ENCODE measurements around the gene ADGRA3. TPM values are rescaled to one million over a fixed set of nuclear protein-coding genes. Genes with fewer than 3 reads are reported as not detected.
A peak's percentile ranks its signal among the peaks of the same experiment; 100 is the strongest.

Gene ADGRA3
- total RNA-seq (2016; rRNA removed; fragmentation: Illumina TruSeq; extraction: Trizol): 29.6 and 40.8 TPM in 2 replicates
- total RNA-seq (2016; cell fraction: cytosol; rRNA removed; fragmentation: Illumina TruSeq; extraction: Trizol; ENCODE audit: low read depth): 22.0 and 26.3 TPM in 2 replicates
- 28.7 and 37.1 TPM in 2 replicates for total RNA-seq (2016; cell fraction: insoluble cytoplasmic fraction; rRNA removed; fragmentation: Illumina TruSeq; extraction: Trizol)
- total RNA-seq (2016; cell fraction: membrane; rRNA removed; fragmentation: Illumina TruSeq; extraction: Trizol): 28.2 and 31.1 TPM in 2 replicates
- total RNA-seq (2016; cell fraction: nucleus; rRNA removed; fragmentation: Illumina TruSeq; extraction: Trizol): 90.9 and 93.4 TPM in 2 replicates
- 32.2 and 34.8 TPM in 2 replicates for polyA plus RNA-seq (2011; rRNA removed)
- 17.7 and 29.2 TPM in 2 replicates for polyA plus RNA-seq (2011; cell fraction: cytosol; rRNA removed)
- 41.4 and 54.6 TPM in 2 replicates for polyA plus RNA-seq (2011; cell fraction: nucleus; rRNA removed)
- polyA plus RNA-seq (2012): 38.8 and 45.2 TPM in 2 replicates
- polyA plus RNA-seq (2016; cell fraction: cytosol; fragmentation: Illumina TruSeq; extraction: Trizol; ENCODE audit: low read depth): 4.8 TPM in 2 replicates
- 26.1 and 28.8 TPM in 2 replicates for polyA plus RNA-seq (2016; cell fraction: insoluble cytoplasmic fraction; fragmentation: Illumina TruSeq; extraction: Trizol; ENCODE audit: low read depth)
- 13.9 and 15.0 TPM in 2 replicates for polyA plus RNA-seq (2016; cell fraction: membrane; fragmentation: Illumina TruSeq; extraction: Trizol; ENCODE audit: low read depth)
- 95.4 and 101 TPM in 2 replicates for polyA plus RNA-seq (2016; cell fraction: nucleus; fragmentation: Illumina TruSeq; extraction: Trizol; ENCODE audit: insufficient read depth, low read depth)
- 50.6 and 153 TPM in 2 replicates for polyA minus RNA-seq (2011; rRNA and poly(A)+ RNA removed; ENCODE audit: low replicate concordance)
- 26.8 and 33.5 TPM in 2 replicates for polyA minus RNA-seq (2011; cell fraction: cytosol; rRNA and poly(A)+ RNA removed)
- 180 and 197 TPM in 2 replicates for polyA minus RNA-seq (2011; cell fraction: nucleus; rRNA and poly(A)+ RNA removed)
- percentile 94 among the genes with signal in this experiment for Bru-seq, nascent RNA
- percentile 88 among the genes with signal in this experiment for BruChase-seq, experiment 1, labeled RNA remaining after a 6-hour chase
- BruChase-seq, experiment 2, labeled RNA remaining after a 2-hour chase: percentile 93 among the genes with signal in this experiment
- long read RNA-seq, experiment 1, partial matches to known transcripts: 6 of 7 reads
- long read RNA-seq, experiment 1, other reads (novel, unspliced or antisense): 0 of 7 reads
- long read RNA-seq, experiment 2, full-length matches to known transcripts: 19 of 62 reads
- long read RNA-seq, experiment 2, partial matches to known transcripts: 12 of 62 reads
- long read RNA-seq, experiment 2, other reads (novel, unspliced or antisense): 31 of 62 reads

- peak within 1 kb of the TSS; percentile 76 to 82 (median 78) for H3K4me3 ChIP-seq (replicated peaks in 1 of 3; ENCODE audit: insufficient read depth in 1 of 3, low read depth in 2 of 3, low read length in 3 of 3)
- CTCF ChIA-PET (ENCODE audit: low intra/inter-chr PET ratio, low total read pairs): no interaction called here
- intact Hi-C loops (cut with micrococcal nuclease; ENCODE audit: unreplicated experiment) (loop anchor here (2.0 to 5.0 kb wide), 2 partner anchors 41 to 91 kb away; no protein-coding TSS in a partner anchor), in situ Hi-C loops (cut with HindIII; ENCODE audit: extremely low pct_ligation_motif_present, low pct_unique_long_range_greater_than_20kb) (no loop called here)
- peaks cover 4% of the 10 kb centered on the region; the same call in 1 of the 2 replicates for H4K20me1 ChIP-seq (ENCODE audit: insufficient read depth, low read length)
- H2AFZ ChIP-seq (ENCODE audit: low read length): peak within 1 kb of the TSS; percentile 79
- 16% methylated on average over 7 of the region's 74 CpGs for WGBS (ENCODE audit: low lambda C conversion rate)
- peaks cover 38% of the 10 kb centered on the region for H3K79me2 ChIP-seq (ENCODE audit: insufficient read depth, low read length)
- H3K27ac ChIP-seq (ENCODE audit: extremely low read length, insufficient read depth, low read length): peak within 1 kb of the TSS; percentile 85
- POLR2A ChIA-PET: interaction anchor here (0.5 to 2.9 kb wide), 4 partner anchors 41 to 81 kb away, joined by 3 to 20 read pairs (median 10); no protein-coding TSS in a partner anchor
- FAIRE-seq (no peak), ATAC-seq (peak; percentile 79), DNase-seq (ENCODE audit: low spot score) (peak; percentile 56)
- peak within 1 kb of the TSS; percentile 85 for H3K4me2 ChIP-seq (ENCODE audit: low read depth, low read length)
- H3K36me3 ChIP-seq (replicated peaks in 1 of 2; ENCODE audit: control insufficient read depth in 1 of 2, insufficient read depth in 2 of 2, low read length in 2 of 2): no peaks in the 10 kb centered on the region
- H3K27me3 ChIP-seq (ENCODE audit: control insufficient read depth in 1 of 2, insufficient read depth in 2 of 2, low read length in 2 of 2): no peaks in the 10 kb centered on the region; a peak in 1 of 5 replicates
- peaks cover 38% of the 10 kb centered on the region for H3K4me1 ChIP-seq (ENCODE audit: insufficient read depth, low read length)
- H3K9ac ChIP-seq (ENCODE audit: insufficient read depth, low read depth, low read length): peak within 1 kb of the TSS; percentile 80
- H3K9me3 ChIP-seq (ENCODE audit: low read length): no peaks in the 10 kb centered on the region
- BruUV-seq (replicated peaks): no TSS peak
- TF ChIP-seq DMAP1 (CRISPR knock-in tag; IDR thresholded peaks at IDR 0.05) (peak; percentile 31; the same call in 1 of the 2 replicates), NONO (IDR thresholded peaks at IDR 0.05) (no peak), NONO (CRISPR knock-in tag; conservative IDR thresholded peaks at IDR 0.05) (peak; percentile 64), MATR3 (CRISPR knock-in tag; IDR thresholded peaks at IDR 0.05) (no peak), NFIC (IDR thresholded peaks at IDR 0.05; ENCODE audit: low read length) (no peak), ZNF382 (CRISPR knock-in tag; IDR thresholded peaks at IDR 0.05; ENCODE audit: borderline replicate concordance) (no peak), NR0B2 (CRISPR knock-in tag; IDR thresholded peaks at IDR 0.05) (no peak), ZNF160 (CRISPR knock-in tag; IDR thresholded peaks at IDR 0.05) (no peak), PHF20 (CRISPR knock-in tag; IDR thresholded peaks at IDR 0.05) (peak; percentile 16; the same call in 1 of the 2 replicates), HNRNPUL1 (IDR thresholded peaks at IDR 0.05; ENCODE audit: low read depth, low read length) (no peak)
- TF ChIP-seq, protein P1, sequence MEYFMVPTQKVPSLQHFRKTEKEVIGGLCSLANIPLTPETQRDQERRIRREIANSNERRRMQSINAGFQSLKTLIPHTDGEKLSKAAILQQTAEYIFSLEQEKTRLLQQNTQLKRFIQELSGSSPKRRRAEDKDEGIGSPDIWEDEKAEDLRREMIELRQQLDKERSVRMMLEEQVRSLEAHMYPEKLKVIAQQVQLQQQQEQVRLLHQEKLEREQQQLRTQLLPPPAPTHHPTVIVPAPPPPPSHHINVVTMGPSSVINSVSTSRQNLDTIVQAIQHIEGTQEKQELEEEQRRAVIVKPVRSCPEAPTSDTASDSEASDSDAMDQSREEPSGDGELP (IDR thresholded peaks at IDR 0.05; ENCODE audit: borderline replicate concordance, low read depth): no peak
- TF ChIP-seq, protein P2, sequence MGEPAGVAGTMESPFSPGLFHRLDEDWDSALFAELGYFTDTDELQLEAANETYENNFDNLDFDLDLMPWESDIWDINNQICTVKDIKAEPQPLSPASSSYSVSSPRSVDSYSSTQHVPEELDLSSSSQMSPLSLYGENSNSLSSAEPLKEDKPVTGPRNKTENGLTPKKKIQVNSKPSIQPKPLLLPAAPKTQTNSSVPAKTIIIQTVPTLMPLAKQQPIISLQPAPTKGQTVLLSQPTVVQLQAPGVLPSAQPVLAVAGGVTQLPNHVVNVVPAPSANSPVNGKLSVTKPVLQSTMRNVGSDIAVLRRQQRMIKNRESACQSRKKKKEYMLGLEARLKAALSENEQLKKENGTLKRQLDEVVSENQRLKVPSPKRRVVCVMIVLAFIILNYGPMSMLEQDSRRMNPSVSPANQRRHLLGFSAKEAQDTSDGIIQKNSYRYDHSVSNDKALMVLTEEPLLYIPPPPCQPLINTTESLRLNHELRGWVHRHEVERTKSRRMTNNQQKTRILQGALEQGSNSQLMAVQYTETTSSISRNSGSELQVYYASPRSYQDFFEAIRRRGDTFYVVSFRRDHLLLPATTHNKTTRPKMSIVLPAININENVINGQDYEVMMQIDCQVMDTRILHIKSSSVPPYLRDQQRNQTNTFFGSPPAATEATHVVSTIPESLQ (CRISPR knock-in tag; conservative IDR thresholded peaks at IDR 0.05): no peak
- TF ChIP-seq, protein P3, sequence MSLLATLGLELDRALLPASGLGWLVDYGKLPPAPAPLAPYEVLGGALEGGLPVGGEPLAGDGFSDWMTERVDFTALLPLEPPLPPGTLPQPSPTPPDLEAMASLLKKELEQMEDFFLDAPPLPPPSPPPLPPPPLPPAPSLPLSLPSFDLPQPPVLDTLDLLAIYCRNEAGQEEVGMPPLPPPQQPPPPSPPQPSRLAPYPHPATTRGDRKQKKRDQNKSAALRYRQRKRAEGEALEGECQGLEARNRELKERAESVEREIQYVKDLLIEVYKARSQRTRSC (CRISPR knock-in tag; IDR thresholded peaks at IDR 0.05; ENCODE audit: low read depth): no peak
Measured at GRCh38 chr4:22515888-22516541, at the start of gene ADGRA3. Gene ADGRA3 (minus strand): TSS chr4:22516066. CDS start chr4:22515784, 282 bp downstream.
